ENCODE results near the gene PIGU.

Gene PIGU

DNA sequence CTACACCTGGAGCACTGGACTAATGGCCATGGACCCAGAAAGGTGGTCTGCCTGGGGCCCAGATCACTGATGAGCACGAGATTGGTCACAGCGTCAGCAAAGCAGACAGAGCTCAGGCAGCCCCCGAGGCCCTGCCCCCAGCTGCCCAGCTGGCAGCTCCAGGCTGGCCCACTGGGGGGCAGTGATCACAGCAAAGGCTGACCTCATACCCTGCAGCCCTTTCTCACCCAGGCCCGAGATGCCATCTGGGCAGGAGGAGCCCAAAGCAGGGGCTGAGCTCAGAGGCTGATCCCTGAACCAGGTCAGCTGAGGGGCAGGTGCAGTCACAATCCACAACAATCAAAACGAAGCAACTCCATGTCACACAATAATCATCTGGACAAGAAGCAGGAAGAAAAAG lies 114.3 kb downstream of the PIGU start:
- no peak overlapping the region for H3K4me3 ChIP-seq (replicated peaks; ENCODE audit: low read depth, low read length)
- no peak for DNase-seq (ENCODE audit: extremely low read depth, low read depth)
- TF ChIP-seq, protein P1, sequence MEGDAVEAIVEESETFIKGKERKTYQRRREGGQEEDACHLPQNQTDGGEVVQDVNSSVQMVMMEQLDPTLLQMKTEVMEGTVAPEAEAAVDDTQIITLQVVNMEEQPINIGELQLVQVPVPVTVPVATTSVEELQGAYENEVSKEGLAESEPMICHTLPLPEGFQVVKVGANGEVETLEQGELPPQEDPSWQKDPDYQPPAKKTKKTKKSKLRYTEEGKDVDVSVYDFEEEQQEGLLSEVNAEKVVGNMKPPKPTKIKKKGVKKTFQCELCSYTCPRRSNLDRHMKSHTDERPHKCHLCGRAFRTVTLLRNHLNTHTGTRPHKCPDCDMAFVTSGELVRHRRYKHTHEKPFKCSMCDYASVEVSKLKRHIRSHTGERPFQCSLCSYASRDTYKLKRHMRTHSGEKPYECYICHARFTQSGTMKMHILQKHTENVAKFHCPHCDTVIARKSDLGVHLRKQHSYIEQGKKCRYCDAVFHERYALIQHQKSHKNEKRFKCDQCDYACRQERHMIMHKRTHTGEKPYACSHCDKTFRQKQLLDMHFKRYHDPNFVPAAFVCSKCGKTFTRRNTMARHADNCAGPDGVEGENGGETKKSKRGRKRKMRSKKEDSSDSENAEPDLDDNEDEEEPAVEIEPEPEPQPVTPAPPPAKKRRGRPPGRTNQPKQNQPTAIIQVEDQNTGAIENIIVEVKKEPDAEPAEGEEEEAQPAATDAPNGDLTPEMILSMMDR (IDR thresholded peaks at IDR 0.05; ENCODE audit: low read depth, low read length, missing control alignments), result peak; percentile 31

DNA sequence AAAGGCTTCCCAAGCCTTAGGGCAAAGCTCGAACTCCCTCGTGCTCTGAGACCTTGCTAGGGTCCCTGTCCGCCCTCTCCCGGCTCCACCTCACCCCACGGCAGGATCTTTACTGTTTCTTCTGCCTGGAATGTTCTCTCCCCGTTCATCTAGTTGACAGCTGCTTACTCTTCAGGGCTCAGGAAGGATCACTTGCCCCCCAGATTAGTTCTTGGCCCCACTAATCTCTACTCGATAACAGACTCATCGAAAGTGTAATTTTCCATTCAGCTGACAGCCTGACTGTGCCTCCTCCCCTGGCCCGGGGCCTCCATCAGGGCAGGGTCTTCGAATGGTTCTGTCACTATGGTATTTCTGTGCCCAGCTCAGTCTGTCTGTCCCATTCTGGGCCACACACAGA lies 115.2 kb downstream of the PIGU start:
- DNase-seq (ENCODE audit: extremely low read depth, low read depth), result no peak
- TF ChIP-seq, protein P1 (IDR thresholded peaks at IDR 0.05; ENCODE audit: low read depth, low read length, missing control alignments), result no peak
- H3K4me3 ChIP-seq (replicated peaks; ENCODE audit: low read depth, low read length), result no peak overlapping the region

DNA sequence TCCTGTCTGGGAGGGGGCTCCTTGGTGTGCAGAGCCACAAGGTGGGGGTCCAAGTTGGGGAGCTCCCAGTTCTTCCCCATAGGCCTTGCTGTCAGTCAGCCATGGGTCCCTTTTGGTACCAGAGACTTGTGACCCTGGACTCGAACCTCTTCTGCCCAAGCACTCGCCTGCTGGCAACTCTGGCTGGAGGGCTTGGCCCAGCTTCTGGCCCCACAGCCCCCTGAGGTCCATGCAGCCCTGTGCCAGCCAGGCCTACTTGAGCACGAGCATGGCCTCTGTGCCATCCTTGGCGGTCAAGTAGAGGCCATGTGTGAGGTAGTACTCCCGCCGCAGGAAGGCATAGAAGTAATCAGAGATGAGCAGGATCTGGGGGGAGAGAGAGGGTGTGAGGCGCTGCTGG lies 116.3 kb downstream of the PIGU start:
- TF ChIP-seq, protein P1 (IDR thresholded peaks at IDR 0.05; ENCODE audit: low read depth, low read length, missing control alignments), result no peak
- no peak overlapping the region for H3K4me3 ChIP-seq (replicated peaks; ENCODE audit: low read depth, low read length)
- no peak for DNase-seq (ENCODE audit: extremely low read depth, low read depth)

DNA sequence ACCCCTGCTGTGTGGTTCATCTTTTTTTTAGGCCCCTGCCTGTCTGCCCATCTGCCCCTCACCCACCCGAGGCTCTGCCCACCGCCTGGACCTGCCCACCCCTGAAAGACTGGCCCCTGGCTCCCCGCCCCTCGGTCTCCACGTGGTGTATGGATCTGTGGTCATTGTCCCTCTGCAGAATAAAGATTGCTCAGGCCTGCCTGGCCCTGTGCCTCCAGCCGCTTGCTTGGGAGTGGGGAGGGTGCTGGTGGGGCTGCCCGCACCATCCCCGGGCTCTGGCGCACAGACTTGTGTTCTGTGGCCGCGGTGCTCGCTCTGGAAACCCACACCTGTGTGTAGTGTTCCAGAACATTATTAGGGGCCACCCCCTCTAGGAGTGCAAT lies 116.8 kb downstream of the PIGU start:
- no peak for DNase-seq (ENCODE audit: extremely low read depth, low read depth)
- TF ChIP-seq, protein P1 (IDR thresholded peaks at IDR 0.05; ENCODE audit: low read depth, low read length, missing control alignments), result no peak
- H3K4me3 ChIP-seq (replicated peaks; ENCODE audit: low read depth, low read length), result no peak overlapping the region

DNA sequence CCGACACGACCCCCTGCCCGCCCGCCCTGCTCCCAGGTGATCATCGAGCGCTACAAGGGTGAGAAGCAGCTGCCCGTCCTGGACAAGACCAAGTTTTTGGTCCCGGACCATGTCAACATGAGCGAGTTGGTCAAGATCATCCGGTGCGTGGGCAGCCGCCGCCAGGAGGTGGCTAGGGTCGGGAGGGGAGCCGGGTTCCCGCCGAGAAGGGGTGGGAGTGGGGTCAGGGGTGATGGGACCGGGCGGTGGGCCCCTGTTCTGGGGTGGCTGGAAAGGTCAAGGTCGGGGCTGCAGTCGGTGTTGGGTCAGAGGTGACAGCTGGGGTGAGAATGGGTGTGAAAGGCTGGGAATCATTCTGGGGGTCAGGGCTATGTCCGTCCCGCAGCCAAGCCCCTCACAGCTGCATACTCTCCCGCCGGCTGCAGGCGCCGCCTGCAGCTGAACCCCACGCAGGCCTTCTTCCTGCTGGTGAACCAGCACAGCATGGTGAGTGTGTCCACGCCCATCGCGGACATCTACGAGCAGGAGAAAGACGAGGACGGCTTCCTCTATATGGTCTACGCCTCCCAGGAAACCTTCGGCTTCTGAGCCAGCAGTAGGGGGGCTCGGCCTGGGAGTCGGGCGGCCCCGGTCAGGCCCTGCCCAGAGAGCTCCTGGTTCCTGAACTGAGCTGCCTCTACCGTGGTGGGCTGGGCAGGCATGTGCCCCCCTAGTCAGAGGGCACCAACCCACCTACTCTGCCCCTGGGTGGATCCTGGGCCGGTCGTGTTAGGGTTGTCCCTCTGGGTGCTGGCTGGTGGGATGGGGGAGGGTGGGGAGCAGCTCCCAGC lies 117.4 kb downstream of the PIGU start:
- H3K4me3 ChIP-seq (replicated peaks; ENCODE audit: low read depth, low read length), result no peak overlapping the region; the same call in 1 of the 2 replicates
- DNase-seq (ENCODE audit: extremely low read depth, low read depth), result no peak
- TF ChIP-seq, protein P1 (IDR thresholded peaks at IDR 0.05; ENCODE audit: low read depth, low read length, missing control alignments), result no peak

DNA sequence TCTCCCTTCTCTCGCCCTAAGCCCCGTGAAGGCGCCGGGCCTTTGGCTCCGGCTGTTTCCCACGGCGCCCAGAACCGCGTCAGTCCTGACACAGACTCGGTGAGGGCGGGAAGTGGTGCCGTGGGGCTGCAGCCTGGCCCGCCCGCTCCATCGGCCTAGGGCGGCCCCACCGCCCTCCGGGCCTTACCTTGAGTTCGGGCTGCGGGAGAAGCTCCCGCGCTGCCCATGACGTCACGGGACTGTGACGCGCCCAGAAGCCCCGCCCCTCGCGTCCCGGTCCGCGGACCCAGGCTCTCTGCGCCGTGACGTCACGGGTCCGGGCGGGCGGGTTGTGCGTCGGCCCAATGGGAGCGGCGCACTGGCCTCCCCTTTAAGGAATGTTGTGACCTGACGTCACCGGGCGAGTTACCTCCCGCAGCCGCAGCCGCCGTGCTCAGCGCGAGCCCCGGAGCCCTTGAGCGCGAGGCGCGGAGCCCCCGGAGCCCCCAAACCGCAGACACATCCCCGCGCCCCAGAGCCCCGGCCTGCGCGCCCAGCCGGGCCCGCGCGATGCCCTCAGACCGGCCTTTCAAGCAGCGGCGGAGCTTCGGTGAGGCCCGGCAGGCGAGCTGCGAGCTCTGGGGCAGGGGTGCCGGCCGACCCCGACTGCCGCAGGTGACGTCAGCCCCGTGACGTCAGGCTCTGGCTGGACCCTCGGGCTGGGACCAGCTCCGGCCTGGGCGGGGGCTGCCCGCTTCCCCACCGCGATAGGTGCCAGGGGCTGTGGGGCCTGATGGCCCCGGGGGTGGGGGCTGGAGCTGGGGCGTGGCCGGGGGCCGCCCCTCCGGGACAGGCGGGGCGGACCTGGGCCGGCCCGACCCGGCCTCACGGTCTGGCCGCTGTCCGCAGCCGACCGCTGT lies 118.3 kb downstream of the PIGU start, which contains the start of gene MAP1LC3A:
MAP1LC3A (plus strand) TSS at position 399 of the 899 bp plus-strand sequence; CDS start at position 550, 151 bp downstream.
- peak within 1 kb of the TSS; percentile 49 for H3K4me3 ChIP-seq (replicated peaks; ENCODE audit: low read depth, low read length)
- TF ChIP-seq, protein P1 (IDR thresholded peaks at IDR 0.05; ENCODE audit: low read depth, low read length, missing control alignments), result no peak
- peak; percentile 43 for DNase-seq (ENCODE audit: extremely low read depth, low read depth)
